Heart right ventricle (tissue), 16 donors: ENCODE results near the gene ST3GAL4. TPM values are rescaled to one million over a fixed set of nuclear protein-coding genes. Genes with fewer than 3 reads are reported as not detected.

ENCODE experiments used
- ATAC-seq, 8 donors: fragments of 200-7000 bp; cut with Tn5 transposase; one replicate each; pipeline ENCODE4 v1.9.1; 2020; ENCODE audit warnings: mild to moderate bottlenecking in 8 of 8, moderate library complexity in 8 of 8, moderate number of reproducible peaks in 1 of 8
- DNase-seq, 2 donors: peaks; one replicate each; pipeline ENCODE4 v3.0.0-alpha.2; 2020
- H3K27ac ChIP-seq, 10 donors: fragments of 200-600 bp; sonication (generic) in 2 of 10; one replicate each; pipeline versions ENCODE4 v1.5.0 to v1.8.0; 2020 to 2022; ENCODE audit warnings: mild to moderate bottlenecking in 3 of 10
- H3K27me3 ChIP-seq, 7 donors: fragments of 200-600 bp; one replicate each; pipeline ENCODE4 v1.8.0; 2021 to 2022; ENCODE audit warnings: mild to moderate bottlenecking in 2 of 7
- H3K36me3 ChIP-seq, 9 donors: fragments of 200-600 bp; sonication (generic) in 1 of 9; one replicate each; pipeline versions ENCODE4 v1.5.0 to v1.8.0; 2020 to 2022; ENCODE audit warnings: mild to moderate bottlenecking in 2 of 9
- H3K4me1 ChIP-seq, 9 donors: fragments of 200-600 bp; sonication (generic) in 1 of 9; one replicate each; pipeline versions ENCODE4 v1.5.0 to v1.8.0; 2020 to 2022; ENCODE audit warnings: mild to moderate bottlenecking in 4 of 9
- H3K4me3 ChIP-seq, 10 donors: fragments of 200-600 bp; sonication (generic) in 2 of 10; one replicate each; pipeline versions ENCODE4 v1.5.0 to v1.8.0; 2020 to 2022; ENCODE audit warnings: mild to moderate bottlenecking in 7 of 10, moderate library complexity in 2 of 10
- H3K9me3 ChIP-seq, 11 donors: fragments of 200-600 bp in 10 of 11; sonication (generic) in 2 of 11; one replicate each; pipeline versions ENCODE4 v1.5.0 to v1.8.0; 2013 to 2022; ENCODE audit warnings: mild to moderate bottlenecking in 2 of 11, control low read depth in 1 of 11, moderate library complexity in 1 of 11
- CTCF ChIP-seq, 9 donors: fragments of 200-600 bp; sonication (generic) in 2 of 9; IDR thresholded peaks; one replicate each; pipeline versions ENCODE4 v1.5.0 to v1.8.0; 2021 to 2022; ENCODE audit warnings: antibody characterized with exemption in 9 of 9, mild to moderate bottlenecking in 5 of 9, moderate library complexity in 1 of 9
- WGBS, 2 donors: extraction: QIAGEN DNeasy Blood & Tissue Kit; methylation state at CpG; one replicate each; pipeline ENCODE4 v1.1.7; 2013; ENCODE audit warnings: inconsistent platforms in 1 of 2; 5-methylcytosine and 5-hydroxymethylcytosine counted together
- intact Hi-C, 10 donors: fragments of 100-400 bp; cut with DNase I; formaldehyde crosslinking; loops; one replicate each; pipeline versions ENCODE4 v1.11.1 to v1.14.2; 2022
- polyA plus RNA-seq, 2 donors: library from polyadenylated mRNA; stranded (reverse); fragments of 200-250 nt; gene quantifications; one replicate each; pipeline ENCODE4 v1.2.3, GENCODE V29; 2013
- total RNA-seq, 10 donors: library from RNA; stranded (reverse); fragmentation: NEBNext Ultra II Directional in 3 of 10; extraction: Animal tissue kit (Norgen Biotek cat#: 25700) in 3 of 10; gene quantifications; one replicate each; pipeline versions ENCODE4 v1.2.1 to v1.2.4, GENCODE V29; 2021 to 2023
- donor health status: Arrhythmogenic right ventricular cardiomyopathy.
- donor health status: ischemic (EF 13 %, LVEDD 7.1; RV severe dilation, severe dysfunction).
- donor health status: healthy with polysubstance abuse.
- donor health status: DM: no; HTN: yes; CAD: no.
- donor health status: DM: no; HTN: no; CAD: no.
- donor health status: ischemic (EF 25% LVEDD 6.9; RV normal size, moderate dysfunction).
- donor health status: ischemic (EF 25% LVEDD 5.7; RV mildly dilated, moderate dysfunction).
- donor health status: healthy.
- donor health status: DM: yes; HTN: yes; CAD: no.
- donor health status: Ischemic cardiomyopathy.
- donor health status: ischemic (EF 35%, LVEDD 5.7; RV mildly dilated, moderate dysfunction).
- donor health status: nonischemic (EF 11% LVEDD 7.7; RV severe dilation, severe dysfunction).
- donor health status: DM: yes; HTN: yes; CAD: no.
- donor health status: PGD.
- donor health status: ischemic (EF 29% LVEDD 5.4; RV normal size, mild dysfunction).
- donor health status: nonischemic (EF 23%, LVEDD 6.1; RV moderate dilation, normal function).

Gene ST3GAL4
- total and polyA plus RNA-seq, 12 donors = 24.8 to 98.2 (median 44.8) TPM

GRCh38 chr11:126396965-126397364 is 41.5 kb downstream of the ST3GAL4 start:
- Histone ChIP-seq H3K27ac (peak overlapping the region in 2 of 10 donors; percentile 28 to 50), H3K4me3 (no peak overlapping the region), H3K36me3 (peaks cover 0 to 4% (median 0%) of the 10 kb centered on the region in 9 donors), H3K4me1 (peaks cover 14 to 44% (median 34%) of the 10 kb centered on the region in 9 donors), H3K27me3 (no peaks in the 10 kb centered on the region), H3K9me3 (peaks cover 0 to 7% (median 0%) of the 10 kb centered on the region in 11 donors)
- ATAC-seq (no peak), DNase-seq (no peak)
- no peak for TF ChIP-seq CTCF (IDR thresholded peaks at IDR 0.05)
- intact Hi-C loops = no loop called here
- 84 to 92% methylated on average over 4 of the region's 4 CpGs for WGBS, 2 donors

GRCh38 chr11:126398296-126398695 is 42.8 kb downstream of the ST3GAL4 start:
- no peak for TF ChIP-seq CTCF (IDR thresholded peaks at IDR 0.05)
- Histone ChIP-seq H3K9me3 (peaks cover 0 to 7% (median 0%) of the 10 kb centered on the region in 11 donors), H3K36me3 (peaks cover 0 to 4% (median 0%) of the 10 kb centered on the region in 9 donors), H3K4me1 (peaks cover 8 to 34% (median 25%) of the 10 kb centered on the region in 9 donors), H3K27me3 (no peaks in the 10 kb centered on the region), H3K27ac (no peak overlapping the region), H3K4me3 (no peak overlapping the region)
- ATAC-seq (no peak), DNase-seq (no peak)
- 93 to 94% methylated on average over 4 of the region's 4 CpGs for WGBS, 2 donors
- intact Hi-C loops = no loop called here

GRCh38 chr11:126398721-126399120 is 43.2 kb downstream of the ST3GAL4 start:
- Histone ChIP-seq H3K27ac (no peak overlapping the region), H3K9me3 (peaks cover 0 to 7% (median 0%) of the 10 kb centered on the region in 11 donors), H3K4me3 (no peak overlapping the region), H3K27me3 (no peaks in the 10 kb centered on the region), H3K36me3 (peaks cover 0 to 4% (median 0%) of the 10 kb centered on the region in 9 donors), H3K4me1 (peaks cover 8 to 34% (median 23%) of the 10 kb centered on the region in 9 donors)
- DNase-seq (no peak), ATAC-seq (no peak)
- TF ChIP-seq CTCF (IDR thresholded peaks at IDR 0.05) = no peak
- 94 to 97% methylated on average over 1 of the region's 1 CpG for WGBS, 2 donors
- intact Hi-C loops = no loop called here

GRCh38 chr11:126400019-126400418 is 44.5 kb downstream of the ST3GAL4 start:
- no peak for TF ChIP-seq CTCF (IDR thresholded peaks at IDR 0.05)
- intact Hi-C loops = no loop called here
- no peak for ATAC-seq
- peaks cover 0 to 4% (median 0%) of the 10 kb centered on the region in 9 donors for H3K36me3 ChIP-seq
- DNase-seq = no peak
- no peak overlapping the region for H3K27ac ChIP-seq
- H3K4me1 ChIP-seq = peaks cover 2 to 34% (median 26%) of the 10 kb centered on the region in 9 donors
- no peak overlapping the region for H3K4me3 ChIP-seq
- peaks cover 0 to 7% (median 0%) of the 10 kb centered on the region in 11 donors for H3K9me3 ChIP-seq
- H3K27me3 ChIP-seq = no peaks in the 10 kb centered on the region
